HG02588 (cell line): ENCODE results near the gene WDR72.
A peak's percentile ranks its signal among the peaks of the same experiment; 100 is the strongest.
"Not testable (repeated sequence)": the region's sequence is repeated elsewhere in the genome, so short reads cannot be mapped to it uniquely, and the experiment has no call there.

Source experiments
- ATAC-seq: cut with Tn5 transposase; IDR thresholded peaks from one replicate; pipeline ENCODE4 v1.9.1; 2021; ENCODE audit warnings: mild to moderate bottlenecking, moderate library complexity; ENCODE audit not compliant: unreplicated experiment

WDR72 gene

DNA sequence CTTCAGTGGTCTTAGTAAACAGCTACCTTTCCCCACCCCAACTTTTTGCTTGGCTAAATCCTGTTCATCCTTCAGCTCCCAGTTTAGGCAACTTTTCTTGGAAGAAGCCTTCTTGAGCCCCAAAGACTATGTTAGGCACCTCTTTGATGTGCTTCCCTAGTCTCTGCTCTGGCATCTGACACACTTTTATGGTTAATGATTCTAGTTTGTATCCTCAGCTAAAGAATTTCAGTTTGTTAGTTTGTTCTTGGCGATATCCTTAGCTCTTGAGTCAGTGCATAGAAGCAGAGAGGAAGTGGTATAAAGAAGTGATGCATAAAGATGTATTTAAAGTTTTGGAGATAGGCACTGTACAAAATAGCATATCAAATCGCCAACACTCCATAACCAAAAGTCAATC lies 168.4 kb downstream of the WDR72 start:
- no peak for ATAC-seq

- no peak for ATAC-seq
Observed at GRCh38 chr15:53590380-53590779, 169.1 kb downstream of the WDR72 start.

- ATAC-seq = no peak
Observed at GRCh38 chr15:53589520-53590057, 169.9 kb downstream of the WDR72 start.

GRCh38 chr15:53588773-53589172 lies 170.7 kb downstream of the WDR72 start:
- ATAC-seq = no peak

GRCh38 chr15:53586799-53587198 lies 172.7 kb downstream of the WDR72 start:
- peak; percentile 84 for ATAC-seq

DNA sequence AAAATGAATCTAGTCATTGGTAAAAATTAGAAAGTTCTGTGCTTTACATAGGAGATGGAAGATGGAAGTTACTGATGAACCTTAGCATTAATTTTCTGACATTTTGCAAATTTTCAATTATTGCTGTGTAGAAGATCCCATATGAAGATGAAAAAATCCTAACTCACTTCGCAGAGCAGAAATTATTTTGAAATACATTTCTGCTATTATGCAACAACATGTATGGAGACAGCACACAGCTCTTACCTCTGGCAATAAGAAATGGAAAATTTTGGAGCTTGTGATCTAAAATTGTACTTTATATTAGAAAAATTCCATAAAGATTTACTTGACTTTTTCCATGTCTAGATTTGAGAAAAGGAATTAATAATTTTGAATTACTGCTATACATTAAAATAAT lies 177.9 kb downstream of the WDR72 start:
- ATAC-seq = no peak

DNA sequence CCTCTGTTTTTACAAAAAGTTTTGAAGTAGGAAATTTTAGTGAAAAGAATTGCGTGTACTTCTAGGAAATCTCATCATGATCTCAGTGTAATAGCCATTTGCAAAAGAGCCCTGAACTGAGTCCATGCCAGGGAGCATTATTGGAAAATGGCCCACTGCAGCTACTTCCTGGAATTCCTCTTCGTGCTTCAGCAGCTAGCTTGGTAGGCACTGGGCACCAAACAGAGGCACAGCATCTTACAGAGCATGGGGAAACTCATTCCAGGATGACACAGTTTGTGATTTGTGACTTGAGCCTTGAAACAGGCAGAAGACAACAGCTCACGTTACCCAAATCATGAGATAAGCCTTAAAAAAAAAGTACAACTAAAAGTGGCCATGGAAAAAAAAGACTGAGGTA lies 179.1 kb downstream of the WDR72 start:
- no peak for ATAC-seq

- ATAC-seq = no peak
Observed at GRCh38 chr15:53576841-53577240, 182.6 kb downstream of the WDR72 start.

GRCh38 chr15:53573091-53573490 lies 186.4 kb downstream of the WDR72 start:
- ATAC-seq = no peak

DNA sequence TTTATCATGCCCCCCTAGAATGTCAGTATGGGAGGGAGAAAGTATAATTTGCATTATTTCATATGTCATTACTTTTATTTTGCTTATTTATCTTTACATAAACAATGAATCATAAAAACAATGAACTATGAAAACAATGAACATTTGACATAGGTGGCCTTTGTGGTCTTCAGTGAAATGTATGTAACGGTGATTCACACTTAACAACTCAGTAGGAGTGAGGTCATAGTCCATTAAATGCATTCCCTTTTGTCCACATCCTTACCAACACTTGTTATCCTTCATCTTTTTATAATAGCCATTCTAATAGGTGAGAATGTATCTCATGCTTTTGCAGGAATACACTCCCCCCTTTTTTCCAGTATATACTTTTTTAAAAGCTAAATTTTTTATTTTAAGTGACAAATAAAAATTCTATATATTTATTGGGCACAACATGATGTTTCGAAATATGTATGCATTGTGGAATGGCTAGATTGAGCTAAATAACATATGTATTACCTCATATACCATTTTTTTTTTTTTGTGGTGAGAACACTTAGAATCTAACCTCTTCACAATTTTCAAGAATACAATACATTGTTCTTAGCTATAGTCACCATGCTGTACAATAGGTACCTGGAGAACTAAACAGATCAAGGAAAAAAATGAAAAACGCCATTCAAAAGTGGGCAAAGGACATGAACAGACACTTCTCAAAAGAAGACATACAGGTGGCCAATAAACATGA lies 189.5 kb downstream of the WDR72 start:
- ATAC-seq = no peak

DNA sequence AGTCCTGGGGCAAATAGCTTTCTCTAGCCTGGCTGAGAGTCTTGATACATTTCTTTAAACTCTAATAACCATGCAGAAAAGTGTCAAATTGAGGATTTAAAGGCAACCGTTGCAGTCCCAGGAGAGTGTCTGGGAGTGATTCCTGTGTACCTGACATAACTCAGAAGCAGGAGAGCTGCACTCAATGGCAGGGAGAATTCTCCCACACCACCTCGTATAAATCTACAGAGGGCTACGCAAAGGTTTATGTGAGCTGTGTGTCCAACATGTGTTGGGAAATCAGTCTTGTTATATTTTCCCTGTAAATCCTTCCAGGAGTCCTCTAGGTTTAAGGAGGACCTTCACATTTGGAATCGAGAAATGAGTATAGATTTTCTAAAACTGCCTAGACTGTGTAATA lies 192.6 kb downstream of the WDR72 start:
- no peak for ATAC-seq

DNA sequence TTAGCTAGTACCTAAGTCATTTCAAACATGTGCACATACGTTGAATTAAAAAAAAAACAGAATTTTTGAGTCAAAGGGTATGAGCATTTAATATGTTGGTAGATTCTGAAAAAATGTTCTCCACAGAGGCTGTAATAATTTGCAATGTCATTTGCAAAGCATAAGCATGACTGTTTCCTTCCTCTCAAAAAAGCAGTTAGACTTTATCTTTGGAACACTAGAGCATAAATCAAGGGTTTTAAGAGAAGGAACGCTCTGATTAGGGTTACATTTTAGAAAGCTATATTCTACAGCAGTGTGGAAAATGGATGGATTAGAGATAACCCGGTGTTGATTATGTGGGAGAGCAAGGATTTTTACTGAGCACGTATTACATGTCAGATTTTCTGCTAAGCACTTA lies 193.7 kb downstream of the WDR72 start:
- ATAC-seq = no peak

- ATAC-seq = no peak
Observed at GRCh38 chr15:53564647-53565046, 194.8 kb downstream of the WDR72 start.

- no peak for ATAC-seq
Observed at GRCh38 chr15:53563627-53564026, 195.8 kb downstream of the WDR72 start.

DNA sequence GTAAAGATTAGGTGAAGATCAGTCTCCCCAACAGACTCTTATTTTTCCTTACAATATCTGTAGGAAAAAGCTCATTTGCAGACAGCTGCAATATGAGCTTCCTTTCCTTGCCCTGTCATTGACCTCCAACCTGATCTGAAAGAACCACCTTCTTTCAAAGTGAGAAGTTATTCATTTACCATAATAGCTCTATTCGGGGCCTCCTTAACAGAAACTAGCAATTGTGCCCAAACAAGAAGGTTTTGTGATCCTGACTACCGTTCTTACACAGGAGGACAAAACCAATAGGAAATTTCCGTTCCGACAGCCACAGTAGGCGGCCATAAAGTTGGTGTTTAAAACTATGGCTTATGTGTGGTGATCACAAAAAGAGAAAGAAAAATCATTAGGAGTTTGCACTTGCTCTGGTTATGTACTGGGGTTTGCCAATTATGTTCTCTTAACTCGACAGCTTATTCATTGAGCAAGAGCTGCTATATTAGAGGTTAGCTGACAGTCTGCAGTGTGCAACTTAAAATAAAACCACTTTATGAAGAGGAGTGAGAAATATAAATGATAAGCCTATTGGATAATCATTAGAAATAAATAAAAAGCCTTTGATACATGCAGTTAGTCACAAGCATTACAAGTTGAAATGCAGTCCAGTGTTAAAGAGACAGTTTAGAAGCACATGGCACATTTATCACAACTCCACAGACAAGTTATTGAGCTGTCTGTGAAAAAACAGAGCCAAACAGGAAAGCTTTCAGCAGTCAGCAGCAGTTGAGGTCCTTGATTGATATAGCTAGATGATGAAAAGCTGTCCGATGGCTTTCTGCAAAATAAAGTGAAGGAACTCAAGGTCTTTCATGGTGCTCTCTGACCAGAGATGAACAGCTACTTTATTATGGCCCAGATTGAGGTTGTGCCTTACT lies 199.8 kb downstream of the WDR72 start:
- no peak for ATAC-seq

DNA sequence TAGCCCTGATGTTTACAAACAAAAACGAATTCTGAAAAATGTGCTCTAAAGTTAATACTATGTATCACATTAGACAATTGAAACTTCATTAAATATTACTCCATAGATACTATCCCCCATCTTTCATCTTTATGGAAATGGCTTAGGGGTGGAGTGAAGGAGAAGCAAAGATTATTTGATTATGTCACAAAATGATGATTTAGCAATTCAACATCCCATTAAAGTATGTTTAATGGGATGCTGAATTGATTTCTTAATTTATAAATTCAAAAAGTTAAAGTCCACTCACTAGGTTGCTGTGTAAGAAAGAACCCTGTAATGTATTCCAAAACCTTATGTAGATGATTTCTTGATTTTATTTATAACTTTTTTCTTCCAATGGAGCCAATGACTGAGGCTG lies 201.1 kb downstream of the WDR72 start:
- ATAC-seq = no peak

DNA sequence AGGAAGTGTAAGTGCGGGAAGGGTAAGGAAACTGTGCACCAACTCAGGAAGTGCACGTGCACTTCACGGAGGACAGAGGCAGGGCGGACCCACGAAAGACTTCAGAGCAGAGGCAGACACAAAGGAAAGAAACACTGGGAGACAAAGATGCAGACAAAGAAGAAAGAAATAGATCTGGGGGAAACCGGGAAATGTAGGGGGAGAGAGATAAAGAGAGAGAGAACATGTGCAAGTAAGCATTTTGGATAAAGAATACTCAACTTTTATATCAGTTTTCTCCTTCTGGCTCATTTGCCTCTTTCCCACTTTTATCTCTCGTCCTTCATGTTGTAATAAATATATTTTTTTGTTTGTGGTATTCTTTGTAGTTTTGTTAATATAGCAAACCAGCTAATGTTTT lies 204.2 kb downstream of the WDR72 start:
- ATAC-seq = no peak

DNA sequence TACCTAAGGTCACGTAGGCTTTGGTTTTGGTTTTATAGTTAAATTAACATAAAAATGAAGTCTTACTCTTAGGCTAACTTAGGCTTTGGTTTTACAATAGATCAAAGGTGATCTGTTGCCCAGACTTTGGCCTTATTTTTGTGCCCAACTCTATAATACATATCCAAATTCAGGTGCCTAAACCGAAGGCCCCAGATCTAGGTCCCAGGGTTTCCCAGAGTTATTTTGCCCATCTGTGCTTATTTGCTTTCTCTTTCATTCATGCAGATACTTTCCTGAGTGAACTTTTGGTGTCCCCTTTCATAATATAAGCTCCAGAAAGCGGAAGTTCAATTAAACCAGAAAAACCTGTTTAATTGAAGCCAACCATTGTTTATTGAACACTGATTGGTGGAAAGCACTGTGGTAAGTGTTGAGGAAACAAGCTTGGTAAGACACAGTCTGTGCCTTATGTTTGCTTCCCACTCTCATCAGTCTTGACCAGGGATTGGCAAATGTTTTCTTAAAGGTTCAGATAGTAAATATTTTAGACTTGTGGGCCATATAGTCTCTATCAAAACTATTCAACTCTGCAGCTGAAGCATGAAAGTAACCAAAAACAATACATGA lies 209.7 kb downstream of the WDR72 start:
- no peak for ATAC-seq

GRCh38 chr15:53548236-53548635 lies 211.2 kb downstream of the WDR72 start:
- ATAC-seq = no peak

DNA sequence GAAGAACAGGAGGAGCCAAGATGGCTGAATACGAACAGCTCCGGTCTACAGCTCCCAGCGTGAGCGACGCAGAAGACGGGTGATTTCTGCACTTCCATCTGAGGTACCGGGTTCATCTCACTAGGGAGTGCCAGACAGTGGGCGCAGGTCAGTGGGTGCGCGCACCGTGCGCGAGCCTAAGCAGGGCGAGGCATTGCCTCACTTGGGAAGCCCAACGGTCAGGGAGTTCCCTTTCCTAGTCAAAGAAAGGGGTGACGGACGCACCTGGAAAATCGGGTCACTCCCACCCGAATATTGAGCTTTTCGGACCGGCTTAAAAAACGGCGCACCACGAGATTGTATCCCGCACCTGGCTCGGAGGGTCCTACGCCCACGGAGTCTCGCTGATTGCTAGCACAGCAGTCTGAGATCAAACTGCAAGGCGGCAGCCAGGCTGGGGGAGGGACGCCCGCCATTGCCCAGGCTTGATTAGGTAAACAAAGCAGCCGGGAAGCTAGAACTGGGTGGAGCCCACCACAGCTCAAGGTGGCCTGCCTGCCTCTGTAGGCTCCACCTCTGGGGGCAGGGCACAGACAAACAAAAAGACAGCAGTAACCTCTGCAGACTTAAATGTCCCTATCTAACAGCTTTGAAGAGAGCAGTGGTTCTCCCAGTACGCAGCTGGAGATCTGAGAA lies 218.7 kb downstream of the WDR72 start:
- not testable (repeated sequence) for ATAC-seq

DNA sequence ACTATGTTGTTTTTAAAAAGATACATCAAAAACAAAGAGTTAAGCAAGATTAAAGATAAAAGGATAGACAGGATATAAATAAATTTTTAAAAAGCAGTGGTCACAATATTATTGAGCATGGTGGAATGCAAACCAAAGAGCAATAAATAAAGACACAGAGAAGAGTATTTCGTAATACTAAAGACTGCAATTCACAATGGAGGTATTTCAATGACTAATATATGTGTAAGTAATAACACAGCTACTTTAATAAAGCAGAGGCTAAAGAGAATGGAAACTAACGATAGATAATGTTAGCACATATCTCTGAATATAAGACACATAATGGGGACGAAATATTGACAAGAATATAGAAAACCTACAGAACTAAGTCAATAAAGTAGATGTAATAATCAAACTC lies 219.6 kb downstream of the WDR72 start:
- no peak for ATAC-seq
